ENCODE results near the gene HYAL1.
"Not testable (repeated sequence)": the region's sequence is repeated elsewhere in the genome, so short reads cannot be mapped to it uniquely, and the experiment has no call there.

The HYAL1 gene

GRCh38 chr3:50265571-50265970 lies 37.8 kb downstream of the HYAL1 start:
- Histone ChIP-seq H3K27me3 (ENCODE audit: insufficient read depth, insufficient read length) (no peaks in the 10 kb centered on the region), H3K9me3 (ENCODE audit: insufficient read depth, low read length) (no peaks in the 10 kb centered on the region), H3K4me3 (ENCODE audit: insufficient read length, low read depth) (no peak overlapping the region), H3K36me3 (ENCODE audit: insufficient read depth, insufficient read length, low read length) (peaks cover 9% of the 10 kb centered on the region), H3K4me1 (ENCODE audit: insufficient read depth, insufficient read length) (peaks cover 69% of the 10 kb centered on the region), H3K9ac (ENCODE audit: insufficient read length, low read depth) (peak overlapping the region; percentile 68)
- TF ChIP-seq YY1 (IDR thresholded peaks at IDR 0.05; ENCODE audit: insufficient read depth, insufficient read length) (no peak), ZNF274 (IDR thresholded peaks at IDR 0.05; ENCODE audit: low read depth, low read length) (no peak), SUZ12 (IDR thresholded peaks at IDR 0.05; ENCODE audit: extremely low read depth, insufficient read depth, insufficient read length) (no peak)
- DNase-seq (ENCODE audit: low read depth, low spot score) = no peak

GRCh38 chr3:50264964-50265485 lies 38.3 kb downstream of the HYAL1 start:
- H3K27me3 ChIP-seq (ENCODE audit: insufficient read depth, insufficient read length) = no peaks in the 10 kb centered on the region
- no peak for DNase-seq (ENCODE audit: low read depth, low spot score)
- H3K9ac ChIP-seq (ENCODE audit: insufficient read length, low read depth) = peak overlapping the region; percentile 68
- peaks cover 3% of the 10 kb centered on the region for H3K36me3 ChIP-seq (ENCODE audit: insufficient read depth, insufficient read length, low read length)
- H3K4me3 ChIP-seq (ENCODE audit: insufficient read length, low read depth) = no peak overlapping the region
- H3K4me1 ChIP-seq (ENCODE audit: insufficient read depth, insufficient read length) = peaks cover 65% of the 10 kb centered on the region
- TF ChIP-seq SUZ12 (IDR thresholded peaks at IDR 0.05; ENCODE audit: extremely low read depth, insufficient read depth, insufficient read length) = no peak
- TF ChIP-seq YY1 (IDR thresholded peaks at IDR 0.05; ENCODE audit: insufficient read depth, insufficient read length) = no peak
- TF ChIP-seq ZNF274 (IDR thresholded peaks at IDR 0.05; ENCODE audit: low read depth, low read length) = no peak
- H3K9me3 ChIP-seq (ENCODE audit: insufficient read depth, low read length) = no peaks in the 10 kb centered on the region

GRCh38 chr3:50264383-50264963 lies 38.9 kb downstream of the HYAL1 start:
- H3K9me3 ChIP-seq (ENCODE audit: insufficient read depth, low read length) = no peaks in the 10 kb centered on the region
- H3K4me3 ChIP-seq (ENCODE audit: insufficient read length, low read depth) = peak overlapping the region; percentile 1
- H3K36me3 ChIP-seq (ENCODE audit: insufficient read depth, insufficient read length, low read length) = peaks cover 6% of the 10 kb centered on the region
- H3K4me1 ChIP-seq (ENCODE audit: insufficient read depth, insufficient read length) = peaks cover 64% of the 10 kb centered on the region
- H3K27me3 ChIP-seq (ENCODE audit: insufficient read depth, insufficient read length) = no peaks in the 10 kb centered on the region
- TF ChIP-seq ZNF274 (IDR thresholded peaks at IDR 0.05; ENCODE audit: low read depth, low read length) = no peak
- TF ChIP-seq SUZ12 (IDR thresholded peaks at IDR 0.05; ENCODE audit: extremely low read depth, insufficient read depth, insufficient read length) = no peak
- no peak for TF ChIP-seq YY1 (IDR thresholded peaks at IDR 0.05; ENCODE audit: insufficient read depth, insufficient read length)
- DNase-seq (ENCODE audit: low read depth, low spot score) = peak; percentile 99
- H3K9ac ChIP-seq (ENCODE audit: insufficient read length, low read depth) = peak overlapping the region; percentile 92

GRCh38 chr3:50263478-50264382 lies 39.6 kb downstream of the HYAL1 start:
- no peaks in the 10 kb centered on the region for H3K9me3 ChIP-seq (ENCODE audit: insufficient read depth, low read length)
- no peaks in the 10 kb centered on the region for H3K27me3 ChIP-seq (ENCODE audit: insufficient read depth, insufficient read length)
- H3K4me1 ChIP-seq (ENCODE audit: insufficient read depth, insufficient read length) = peaks cover 67% of the 10 kb centered on the region
- no peak for DNase-seq (ENCODE audit: low read depth, low spot score)
- TF ChIP-seq YY1 (IDR thresholded peaks at IDR 0.05; ENCODE audit: insufficient read depth, insufficient read length) (no peak), SUZ12 (IDR thresholded peaks at IDR 0.05; ENCODE audit: extremely low read depth, insufficient read depth, insufficient read length) (no peak), ZNF274 (IDR thresholded peaks at IDR 0.05; ENCODE audit: low read depth, low read length) (no peak)
- peak overlapping the region; percentile 92 for H3K9ac ChIP-seq (ENCODE audit: insufficient read length, low read depth)
- H3K4me3 ChIP-seq (ENCODE audit: insufficient read length, low read depth) = peak overlapping the region; percentile 1
- H3K36me3 ChIP-seq (ENCODE audit: insufficient read depth, insufficient read length, low read length) = peaks cover 13% of the 10 kb centered on the region

- Histone ChIP-seq H3K4me1 (ENCODE audit: insufficient read depth, insufficient read length) (peaks cover 63% of the 10 kb centered on the region), H3K9ac (ENCODE audit: insufficient read length, low read depth) (peak overlapping the region; percentile 34)
- TF ChIP-seq SUZ12 (IDR thresholded peaks at IDR 0.05; ENCODE audit: extremely low read depth, insufficient read depth, insufficient read length) = no peak
- no peak for TF ChIP-seq ZNF274 (IDR thresholded peaks at IDR 0.05; ENCODE audit: low read depth, low read length)
- no peak for TF ChIP-seq YY1 (IDR thresholded peaks at IDR 0.05; ENCODE audit: insufficient read depth, insufficient read length)
Measured at GRCh38 chr3:50262778-50263177, 40.6 kb downstream of the HYAL1 start.

GRCh38 chr3:50262200-50262599 lies 41.2 kb downstream of the HYAL1 start:
- Histone ChIP-seq H3K9ac (ENCODE audit: insufficient read length, low read depth) (peak overlapping the region; percentile 34), H3K36me3 (ENCODE audit: insufficient read depth, insufficient read length, low read length) (peaks cover 28% of the 10 kb centered on the region), H3K4me1 (ENCODE audit: insufficient read depth, insufficient read length) (peaks cover 61% of the 10 kb centered on the region)
- H3K9me3 ChIP-seq (ENCODE audit: insufficient read depth, low read length); H3K4me3 ChIP-seq (ENCODE audit: insufficient read length, low read depth); H3K27me3 ChIP-seq (ENCODE audit: insufficient read depth, insufficient read length); DNase-seq (ENCODE audit: low read depth, low spot score): not testable (repeated sequence)

More at GRCh38 chr3:50262778-50263177, 40.6 kb downstream of the HYAL1 start:
- Histone ChIP-seq H3K36me3 (ENCODE audit: insufficient read depth, insufficient read length, low read length) (peaks cover 22% of the 10 kb centered on the region), H3K27me3 (ENCODE audit: insufficient read depth, insufficient read length) (no peaks in the 10 kb centered on the region), H3K4me3 (ENCODE audit: insufficient read length, low read depth) (no peak overlapping the region), H3K9me3 (ENCODE audit: insufficient read depth, low read length) (no peaks in the 10 kb centered on the region)
- DNase-seq (ENCODE audit: low read depth, low spot score) = no peak

- Histone ChIP-seq H3K9me3 (ENCODE audit: insufficient read depth, low read length) (no peaks in the 10 kb centered on the region), H3K9ac (ENCODE audit: insufficient read length, low read depth) (peak overlapping the region; percentile 94), H3K27me3 (ENCODE audit: insufficient read depth, insufficient read length) (no peaks in the 10 kb centered on the region), H3K36me3 (ENCODE audit: insufficient read depth, insufficient read length, low read length) (peaks cover 35% of the 10 kb centered on the region), H3K4me1 (ENCODE audit: insufficient read depth, insufficient read length) (peaks cover 61% of the 10 kb centered on the region), H3K4me3 (ENCODE audit: insufficient read length, low read depth) (no peak overlapping the region)
- TF ChIP-seq YY1 (IDR thresholded peaks at IDR 0.05; ENCODE audit: insufficient read depth, insufficient read length) = no peak
- no peak for TF ChIP-seq ZNF274 (IDR thresholded peaks at IDR 0.05; ENCODE audit: low read depth, low read length)
- TF ChIP-seq SUZ12 (IDR thresholded peaks at IDR 0.05; ENCODE audit: extremely low read depth, insufficient read depth, insufficient read length) = no peak
- no peak for DNase-seq (ENCODE audit: low read depth, low spot score)
Measured at GRCh38 chr3:50261505-50261904, 41.9 kb downstream of the HYAL1 start.

Data from NT2/D1 (cell line).